ENCODE results near the gene ZBED4.

The ZBED4 gene

DNA sequence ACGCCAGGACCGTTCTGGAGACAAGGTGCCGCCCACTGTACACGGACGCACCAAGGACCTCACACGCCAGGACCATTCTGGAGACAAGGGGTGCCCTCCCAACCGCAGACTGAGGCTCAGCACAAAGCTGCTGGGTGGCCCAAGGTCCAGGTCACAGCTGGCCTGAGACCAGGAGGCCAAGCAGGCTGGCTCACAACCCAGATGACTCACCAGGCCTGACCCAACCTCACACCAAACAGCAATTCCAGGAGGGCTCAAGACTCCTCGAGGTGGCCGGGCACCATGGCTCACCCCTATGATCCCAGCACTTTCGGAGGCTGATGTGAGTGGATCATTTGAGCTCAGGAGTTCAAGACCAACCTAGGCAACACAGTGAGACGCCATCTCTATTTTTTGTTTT, 40.8 kb upstream of the ZBED4 start:
- Histone ChIP-seq H3K9me3 (ENCODE audit: low read length) (peaks cover under 1% of the 10 kb centered on the region; the same call in 1 of the 2 replicates), H3K9ac (ENCODE audit: low read length) (no peak overlapping the region), H3K4me3 (ENCODE audit: low read depth, low read length, poor library complexity, severe bottlenecking) (no peak overlapping the region), H2AFZ (ENCODE audit: low read length) (no peak overlapping the region), H3K4me2 (ENCODE audit: low read length) (no peak overlapping the region), H4K20me1 (ENCODE audit: insufficient read depth, low read length) (no peaks in the 10 kb centered on the region), H3K4me1 (ENCODE audit: insufficient read depth, low read length, severe bottlenecking) (peaks cover 11% of the 10 kb centered on the region), H3K36me3 (ENCODE audit: insufficient read depth, low read length) (peaks cover 85% of the 10 kb centered on the region), H3K27me3 (ENCODE audit: insufficient read depth, low read length) (no peaks in the 10 kb centered on the region), H3K9me2 (ENCODE audit: low read depth, low read length) (no peaks in the 10 kb centered on the region), H3F3A (ENCODE audit: insufficient read depth, low read length) (no peaks in the 10 kb centered on the region), H3K27ac (ENCODE audit: low read depth, low read length, poor library complexity, severe bottlenecking) (no peak overlapping the region), H3K79me2 (ENCODE audit: insufficient read depth, low read length) (peaks cover 93% of the 10 kb centered on the region)
- TF ChIP-seq EZH2 (IDR thresholded peaks at IDR 0.05; ENCODE audit: borderline replicate concordance, low read length) = no peak
- TF ChIP-seq, protein P1, sequence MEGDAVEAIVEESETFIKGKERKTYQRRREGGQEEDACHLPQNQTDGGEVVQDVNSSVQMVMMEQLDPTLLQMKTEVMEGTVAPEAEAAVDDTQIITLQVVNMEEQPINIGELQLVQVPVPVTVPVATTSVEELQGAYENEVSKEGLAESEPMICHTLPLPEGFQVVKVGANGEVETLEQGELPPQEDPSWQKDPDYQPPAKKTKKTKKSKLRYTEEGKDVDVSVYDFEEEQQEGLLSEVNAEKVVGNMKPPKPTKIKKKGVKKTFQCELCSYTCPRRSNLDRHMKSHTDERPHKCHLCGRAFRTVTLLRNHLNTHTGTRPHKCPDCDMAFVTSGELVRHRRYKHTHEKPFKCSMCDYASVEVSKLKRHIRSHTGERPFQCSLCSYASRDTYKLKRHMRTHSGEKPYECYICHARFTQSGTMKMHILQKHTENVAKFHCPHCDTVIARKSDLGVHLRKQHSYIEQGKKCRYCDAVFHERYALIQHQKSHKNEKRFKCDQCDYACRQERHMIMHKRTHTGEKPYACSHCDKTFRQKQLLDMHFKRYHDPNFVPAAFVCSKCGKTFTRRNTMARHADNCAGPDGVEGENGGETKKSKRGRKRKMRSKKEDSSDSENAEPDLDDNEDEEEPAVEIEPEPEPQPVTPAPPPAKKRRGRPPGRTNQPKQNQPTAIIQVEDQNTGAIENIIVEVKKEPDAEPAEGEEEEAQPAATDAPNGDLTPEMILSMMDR (IDR thresholded peaks at IDR 0.05; ENCODE audit: low read length) = no peak

DNA sequence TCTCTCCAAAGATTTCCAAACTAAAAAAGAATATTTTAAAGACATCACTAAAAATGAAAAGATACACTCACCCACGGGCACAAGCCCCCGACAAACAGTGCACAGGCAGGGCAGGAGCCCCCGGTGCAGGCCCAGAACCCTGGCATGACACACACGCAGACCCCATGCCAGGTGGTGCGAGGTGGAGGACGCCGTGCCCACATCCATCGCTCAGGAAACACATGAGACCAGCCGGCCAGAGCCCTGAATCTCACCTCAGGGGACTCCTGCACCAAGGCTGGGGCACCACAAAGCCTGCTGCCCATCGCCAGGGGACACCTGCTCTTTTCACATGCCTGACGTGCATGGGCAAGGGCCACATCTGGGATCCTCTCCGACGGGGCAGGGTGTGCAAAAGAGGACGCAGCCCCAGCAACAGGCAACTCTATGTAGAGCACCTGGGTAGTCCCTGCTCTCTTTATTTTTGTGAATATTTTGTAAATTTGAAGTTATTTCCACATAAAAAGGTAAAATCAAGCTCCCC, 39.4 kb upstream of the ZBED4 start:
- Histone ChIP-seq H3K36me3 (ENCODE audit: insufficient read depth, low read length) (peaks cover 86% of the 10 kb centered on the region), H4K20me1 (ENCODE audit: insufficient read depth, low read length) (no peaks in the 10 kb centered on the region), H3F3A (ENCODE audit: insufficient read depth, low read length) (no peaks in the 10 kb centered on the region), H3K4me3 (ENCODE audit: low read depth, low read length, poor library complexity, severe bottlenecking) (no peak overlapping the region), H3K9me3 (ENCODE audit: low read length) (no peaks in the 10 kb centered on the region), H2AFZ (ENCODE audit: low read length) (no peak overlapping the region), H3K27me3 (ENCODE audit: insufficient read depth, low read length) (no peaks in the 10 kb centered on the region), H3K79me2 (ENCODE audit: insufficient read depth, low read length) (peaks cover 85% of the 10 kb centered on the region), H3K27ac (ENCODE audit: low read depth, low read length, poor library complexity, severe bottlenecking) (no peak overlapping the region), H3K9ac (ENCODE audit: low read length) (no peak overlapping the region), H3K4me2 (ENCODE audit: low read length) (no peak overlapping the region), H3K4me1 (ENCODE audit: insufficient read depth, low read length, severe bottlenecking) (peaks cover 11% of the 10 kb centered on the region), H3K9me2 (ENCODE audit: low read depth, low read length) (no peaks in the 10 kb centered on the region)
- no peak for TF ChIP-seq EZH2 (IDR thresholded peaks at IDR 0.05; ENCODE audit: borderline replicate concordance, low read length)
- TF ChIP-seq, protein P1 (IDR thresholded peaks at IDR 0.05; ENCODE audit: low read length) = no peak

DNA sequence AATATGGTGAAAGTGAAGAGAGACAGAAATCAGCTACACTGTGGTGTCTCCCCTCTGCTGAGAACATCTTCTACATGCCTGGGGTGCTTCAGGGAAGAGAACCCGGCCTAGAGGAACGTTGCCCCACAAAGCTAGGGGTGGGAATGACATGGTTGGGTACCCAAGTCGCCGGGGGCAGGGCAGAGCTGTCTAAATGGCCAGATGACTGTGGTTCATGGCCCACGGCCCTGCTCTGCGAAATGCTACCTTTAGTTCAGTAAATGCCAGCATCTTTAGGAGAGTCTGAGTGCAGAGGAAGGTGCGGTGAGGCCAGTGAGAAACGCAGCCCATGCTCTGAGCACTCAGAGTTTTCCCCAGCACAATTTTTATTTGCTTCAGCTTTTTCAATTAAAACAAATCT, 38.8 kb upstream of the ZBED4 start:
- Histone ChIP-seq H4K20me1 (ENCODE audit: insufficient read depth, low read length) (no peaks in the 10 kb centered on the region), H3K9ac (ENCODE audit: low read length) (no peak overlapping the region), H3K4me2 (ENCODE audit: low read length) (no peak overlapping the region), H3K4me3 (ENCODE audit: low read depth, low read length, poor library complexity, severe bottlenecking) (no peak overlapping the region), H3K27me3 (ENCODE audit: insufficient read depth, low read length) (no peaks in the 10 kb centered on the region), H3K27ac (ENCODE audit: low read depth, low read length, poor library complexity, severe bottlenecking) (no peak overlapping the region), H3K9me3 (ENCODE audit: low read length) (no peaks in the 10 kb centered on the region), H3K79me2 (ENCODE audit: insufficient read depth, low read length) (peaks cover 79% of the 10 kb centered on the region), H3F3A (ENCODE audit: insufficient read depth, low read length) (no peaks in the 10 kb centered on the region), H3K36me3 (ENCODE audit: insufficient read depth, low read length) (peaks cover 87% of the 10 kb centered on the region), H3K4me1 (ENCODE audit: insufficient read depth, low read length, severe bottlenecking) (peaks cover 11% of the 10 kb centered on the region), H3K9me2 (ENCODE audit: low read depth, low read length) (no peaks in the 10 kb centered on the region), H2AFZ (ENCODE audit: low read length) (no peak overlapping the region)
- TF ChIP-seq EZH2 (IDR thresholded peaks at IDR 0.05; ENCODE audit: borderline replicate concordance, low read length) = no peak
- TF ChIP-seq, protein P1 (IDR thresholded peaks at IDR 0.05; ENCODE audit: low read length) = no peak

Data from OCI-LY1 (cell line).